H9 (cell line): ENCODE results near the gene C14orf132. TPM values are rescaled to one million over a fixed set of nuclear protein-coding genes. Genes with fewer than 3 reads are reported as not detected.

Experiments used
- DNase-seq: peaks from one replicate; pipeline ENCODE4 v3.0.0-alpha.2; 2017
- H2AFZ ChIP-seq: one replicate; pipeline ENCODE4 v1.6.1; 2013; ENCODE audit warnings: mild to moderate bottlenecking, low read length, control low read depth, moderate library complexity
- H2AK5ac ChIP-seq: 2 replicates; pipeline ENCODE4 v1.6.1; 2013; ENCODE audit warnings: low read length, control low read depth, mixed read lengths; ENCODE audit not compliant: insufficient read length
- H2BK120ac ChIP-seq: one replicate; pipeline ENCODE4 v1.6.1; 2013; ENCODE audit warnings: low read depth, mild to moderate bottlenecking, low read length, control low read depth, inconsistent platforms; ENCODE audit not compliant: poor library complexity, severe bottlenecking
- H2BK12ac ChIP-seq: 2 replicates; pipeline ENCODE4 v1.6.1; 2013; ENCODE audit warnings: low read length, control low read depth, mixed read lengths, low read depth; ENCODE audit not compliant: insufficient read length
- H2BK15ac ChIP-seq: 2 replicates; pipeline ENCODE4 v1.6.1; 2013; ENCODE audit warnings: low read depth, low read length, control low read depth
- H2BK20ac ChIP-seq: one replicate; pipeline ENCODE4 v1.6.1; 2013; ENCODE audit warnings: low read depth, mild to moderate bottlenecking, low read length, control low read depth, inconsistent platforms; ENCODE audit not compliant: poor library complexity, severe bottlenecking
- H2BK5ac ChIP-seq: 2 replicates; pipeline ENCODE4 v1.6.1; 2013; ENCODE audit warnings: low read length, control low read depth, mixed read lengths; ENCODE audit not compliant: insufficient read length
- H3K14ac ChIP-seq: 2 replicates; pipeline ENCODE4 v1.6.1; 2013; ENCODE audit warnings: low read length, control low read depth; ENCODE audit not compliant: insufficient read depth
- H3K18ac ChIP-seq: 2 replicates; pipeline ENCODE4 v1.6.1; 2013; ENCODE audit warnings: low read depth, mild to moderate bottlenecking, mixed read lengths, low read length, control low read depth; ENCODE audit not compliant: insufficient read length
- H3K23ac ChIP-seq: 2 replicates; pipeline ENCODE4 v1.6.1; 2013; ENCODE audit warnings: low read length, control low read depth, mixed read lengths, low read depth; ENCODE audit not compliant: insufficient read length
- H3K23me2 ChIP-seq: 2 replicates; pipeline ENCODE4 v1.6.1; 2013; ENCODE audit warnings: low read depth, mild to moderate bottlenecking, mixed read lengths, low read length, control low read depth; ENCODE audit not compliant: insufficient read length, poor library complexity, severe bottlenecking
- H3K27ac ChIP-seq: 2 replicates; pipeline ENCODE4 v1.5.1; 2013; ENCODE audit warnings: low read length, control low read depth, mixed read lengths, low read depth; ENCODE audit not compliant: insufficient read length
- H3K27me3 ChIP-seq: 2 replicates; pipeline ENCODE4 v1.6.1; 2013; ENCODE audit warnings: low read length, control low read depth, inconsistent platforms; ENCODE audit not compliant: insufficient read depth
- H3K4ac ChIP-seq: 2 replicates; pipeline ENCODE4 v1.6.1; 2013; ENCODE audit warnings: low read depth, mild to moderate bottlenecking, control low read depth, inconsistent platforms, low read length, moderate library complexity
- H3K4me1 ChIP-seq: 2 replicates; pipeline ENCODE4 v1.6.1; 2013; ENCODE audit warnings: low read length, control low read depth, inconsistent platforms; ENCODE audit not compliant: insufficient read depth
- H3K4me2 ChIP-seq: 2 replicates; pipeline ENCODE4 v1.6.1; 2013; ENCODE audit warnings: low read length, control low read depth, mixed read lengths; ENCODE audit not compliant: insufficient read length, insufficient read depth
- H3K56ac ChIP-seq: 2 replicates; pipeline ENCODE4 v1.6.1; 2013; ENCODE audit warnings: low read depth, mild to moderate bottlenecking, mixed read lengths, low read length, control low read depth; ENCODE audit not compliant: insufficient read length
- H3K79me1 ChIP-seq: 2 replicates; pipeline ENCODE4 v1.6.1; 2013; ENCODE audit warnings: low read depth, mild to moderate bottlenecking, moderate library complexity, low read length, control low read depth, inconsistent platforms; ENCODE audit not compliant: insufficient read depth, poor library complexity, severe bottlenecking
- H3K79me2 ChIP-seq: 2 replicates; pipeline ENCODE4 v1.6.1; 2013; ENCODE audit warnings: low read length, control low read depth, inconsistent platforms; ENCODE audit not compliant: insufficient read depth
- H3K9ac ChIP-seq: 2 replicates; pipeline ENCODE4 v1.6.1; 2013; ENCODE audit warnings: low read length, control low read depth, mixed read lengths; ENCODE audit not compliant: insufficient read length; ENCODE audit errors: extremely low read depth
- H3K9me3 ChIP-seq: one replicate; pipeline ENCODE4 v1.6.1; 2013; ENCODE audit warnings: low read depth, low read length, inconsistent platforms; ENCODE audit not compliant: control insufficient read depth
- H3T11ph ChIP-seq: one replicate; pipeline ENCODE4 v1.6.1; 2013; ENCODE audit warnings: mild to moderate bottlenecking, low read length, control low read depth, inconsistent platforms
- H4K20me1 ChIP-seq: one replicate; pipeline ENCODE4 v1.6.1; 2013; ENCODE audit not compliant: control insufficient read depth, insufficient read length, insufficient read depth
- H4K5ac ChIP-seq: 2 replicates; pipeline ENCODE4 v1.6.1; 2013; ENCODE audit warnings: low read depth, mild to moderate bottlenecking, mixed read lengths, low read length, control low read depth; ENCODE audit not compliant: insufficient read length
- H4K8ac ChIP-seq: replicated peaks from 2 replicates; pipeline ENCODE4 v1.6.1; 2013; ENCODE audit warnings: low read length, control low read depth, mixed read lengths, low read depth; ENCODE audit not compliant: insufficient read length
- H4K91ac ChIP-seq: 2 replicates; pipeline ENCODE4 v1.6.1; 2013; ENCODE audit warnings: low read depth, mild to moderate bottlenecking, moderate library complexity, mixed read lengths, low read length, control low read depth; ENCODE audit not compliant: insufficient read length
- H3K27ac Mint-ChIP-seq, 3 experiments: 2 replicates in 2 of 3; 3 replicates in 1 of 3; pipeline ENCODE4 v1.8.0; 2020 to 2021; ENCODE audit warnings: mixed read lengths in 3 of 3, mild to moderate bottlenecking in 1 of 3, moderate library complexity in 1 of 3
- H3K27me3 Mint-ChIP-seq: 2 replicates; pipeline ENCODE4 v1.8.0; 2021; ENCODE audit warnings: low read depth, mild to moderate bottlenecking, moderate library complexity, mixed read lengths
- H3K36me3 Mint-ChIP-seq, 3 experiments: 2 replicates in 2 of 3; 3 replicates in 1 of 3; pipeline ENCODE4 v1.8.0; 2020 to 2021; ENCODE audit warnings: low read depth in 3 of 3, mixed read lengths in 3 of 3; ENCODE audit not compliant: insufficient read depth in 1 of 3
- H3K4me1 Mint-ChIP-seq, 2 experiments: 2 replicates each; pipeline ENCODE4 v1.8.0; 2020; ENCODE audit warnings: mixed read lengths in 2 of 2
- H3K4me3 Mint-ChIP-seq, 2 experiments: 2 replicates in 1 of 2; 3 replicates in 1 of 2; pipeline ENCODE4 v1.8.0; 2020 to 2021; ENCODE audit warnings: mild to moderate bottlenecking in 2 of 2, mixed read lengths in 2 of 2, moderate library complexity in 1 of 2
- H3K9me3 Mint-ChIP-seq, 2 experiments: 2 replicates in 1 of 2; 3 replicates in 1 of 2; pipeline ENCODE4 v1.8.0; 2020; ENCODE audit warnings: mild to moderate bottlenecking in 2 of 2, mixed read lengths in 2 of 2, moderate library complexity in 1 of 2
- WGBS: extraction: QIAGEN DNeasy Blood & Tissue Kit; methylation state at CpG from one replicate; pipeline ENCODE4 v1.1.7; 2013; ENCODE audit warnings: missing lambda C conversion rate, low lambda C conversion rate, mixed read lengths; ENCODE audit not compliant: insufficient read length; ENCODE audit errors: extremely low coverage; 5-methylcytosine and 5-hydroxymethylcytosine counted together
- total RNA-seq: library from RNA; stranded (reverse); gene quantifications from 2 replicates; pipeline ENCODE4 v1.2.1, GENCODE V29; 2021
- TF ChIP-seq, protein P1 (sequence below): fragments of 200-600 bp; sonication (generic); conservative IDR thresholded peaks from 3 replicates; pipeline ENCODE4 v1.8.0; 2021; ENCODE audit warnings: antibody characterized with exemption, mild to moderate bottlenecking

The C14orf132 gene
- total RNA-seq, 1 experiment from 2014 or later = 5.7 TPM

DNA sequence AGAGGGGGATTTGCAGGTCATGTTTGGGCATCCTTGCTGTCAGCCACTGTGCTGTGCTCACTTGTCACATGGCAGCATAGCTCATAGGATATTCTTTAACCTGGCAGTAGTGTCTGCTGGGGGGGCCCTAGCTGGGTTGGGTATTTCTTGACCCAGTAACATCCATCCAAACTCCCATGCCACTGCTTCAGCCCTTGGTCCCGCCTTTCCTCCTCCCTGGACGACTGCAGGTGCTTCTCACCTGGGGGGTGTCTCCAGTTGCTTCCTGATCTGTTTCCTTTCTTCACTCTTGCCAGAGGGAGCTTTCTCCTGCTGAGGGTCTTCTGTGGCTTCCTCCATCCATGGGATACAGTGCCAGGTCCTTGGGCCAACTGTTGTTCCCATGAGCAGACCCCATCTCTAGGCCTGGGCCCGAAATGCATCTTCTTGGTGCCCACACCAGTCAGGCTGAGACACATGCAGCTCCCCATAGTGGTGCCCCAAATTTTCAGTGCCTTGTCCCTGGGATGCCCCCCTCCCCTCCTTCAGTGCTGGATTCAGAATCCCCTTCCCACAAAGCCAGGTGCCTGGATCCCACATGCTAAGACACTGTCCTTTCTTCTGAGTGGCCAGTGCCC, 20.5 kb downstream of the C14orf132 start:
- Histone ChIP-seq H2AFZ (no peak overlapping the region), H2BK12ac (no peak overlapping the region), H3K9me3 (no peaks in the 10 kb centered on the region), H3K4me1 (no peaks in the 10 kb centered on the region), H3T11ph (no peak overlapping the region), H3K4ac (no peak overlapping the region), H4K5ac (no peak overlapping the region), H2BK15ac (no peak overlapping the region), H3K23me2 (no peaks in the 10 kb centered on the region), H4K20me1 (no peaks in the 10 kb centered on the region), H3K79me2 (no peaks in the 10 kb centered on the region), H3K9ac (no peak overlapping the region), H3K18ac (no peak overlapping the region), H2BK120ac (no peak overlapping the region), H3K4me2 (no peak overlapping the region), H4K8ac (no peak overlapping the region), H3K14ac (no peak overlapping the region), H3K56ac (no peak overlapping the region), H3K27ac (no peak overlapping the region), H2BK20ac (no peak overlapping the region), H3K79me1 (no peaks in the 10 kb centered on the region), H4K91ac (no peak overlapping the region), H3K23ac (no peak overlapping the region), H2AK5ac (no peak overlapping the region), H2BK5ac (no peak overlapping the region), H3K27me3 (no peaks in the 10 kb centered on the region)
- DNase-seq = peak; percentile 8
- no CpG with 5 or more reads among the region's 3 CpGs for WGBS
- H3K27me3 Mint-ChIP-seq = no peaks in the 10 kb centered on the region
- TF ChIP-seq, protein P1, sequence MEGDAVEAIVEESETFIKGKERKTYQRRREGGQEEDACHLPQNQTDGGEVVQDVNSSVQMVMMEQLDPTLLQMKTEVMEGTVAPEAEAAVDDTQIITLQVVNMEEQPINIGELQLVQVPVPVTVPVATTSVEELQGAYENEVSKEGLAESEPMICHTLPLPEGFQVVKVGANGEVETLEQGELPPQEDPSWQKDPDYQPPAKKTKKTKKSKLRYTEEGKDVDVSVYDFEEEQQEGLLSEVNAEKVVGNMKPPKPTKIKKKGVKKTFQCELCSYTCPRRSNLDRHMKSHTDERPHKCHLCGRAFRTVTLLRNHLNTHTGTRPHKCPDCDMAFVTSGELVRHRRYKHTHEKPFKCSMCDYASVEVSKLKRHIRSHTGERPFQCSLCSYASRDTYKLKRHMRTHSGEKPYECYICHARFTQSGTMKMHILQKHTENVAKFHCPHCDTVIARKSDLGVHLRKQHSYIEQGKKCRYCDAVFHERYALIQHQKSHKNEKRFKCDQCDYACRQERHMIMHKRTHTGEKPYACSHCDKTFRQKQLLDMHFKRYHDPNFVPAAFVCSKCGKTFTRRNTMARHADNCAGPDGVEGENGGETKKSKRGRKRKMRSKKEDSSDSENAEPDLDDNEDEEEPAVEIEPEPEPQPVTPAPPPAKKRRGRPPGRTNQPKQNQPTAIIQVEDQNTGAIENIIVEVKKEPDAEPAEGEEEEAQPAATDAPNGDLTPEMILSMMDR = no peak
- no peak overlapping the region for H3K27ac Mint-ChIP-seq
- H3K4me1 Mint-ChIP-seq = peaks cover 0 to 17% of the 10 kb centered on the region in 2 experiments; a peak in 3 of 4 replicates
- H3K4me3 Mint-ChIP-seq = no peak overlapping the region
- no peaks in the 10 kb centered on the region for H3K9me3 Mint-ChIP-seq
- peaks cover 0 to 7% (median 3%) of the 10 kb centered on the region in 3 experiments; a peak in 1 of 7 replicates for H3K36me3 Mint-ChIP-seq
